C1 segment of cervical spinal cord (tissue), 14 donors: ENCODE results near the gene COL10A1.
A peak's percentile ranks its signal among the peaks of the same experiment; 100 is the strongest.
"Not testable (repeated sequence)": the region's sequence is repeated elsewhere in the genome, so short reads cannot be mapped to it uniquely, and the experiment has no call there.

ENCODE experiments used
- DNase-seq, 14 donors: peaks; one replicate each; lab custom pipeline; 2025; lab: John Stamatoyannopoulos, UW

COL10A1 gene

GRCh38 chr6:116127771-116128493 lies 2.0 kb upstream of the COL10A1 start:
- DNase-seq = no peak

- DNase-seq = no peak
Measured at GRCh38 chr6:116120430-116120829, 5.5 kb downstream of the COL10A1 start.

- no peak for DNase-seq
Measured at GRCh38 chr6:116118608-116119007, 7.3 kb downstream of the COL10A1 start.

GRCh38 chr6:116115781-116116180 lies 10.2 kb downstream of the COL10A1 start:
- no peak for DNase-seq

- no peak for DNase-seq
Measured at GRCh38 chr6:116113386-116113785, 12.5 kb downstream of the COL10A1 start.

GRCh38 chr6:116111552-116112528 lies 14.1 kb downstream of the COL10A1 start:
- no peak for DNase-seq

- DNase-seq = no peak
Measured at GRCh38 chr6:116108836-116109235, 17.1 kb downstream of the COL10A1 start.

GRCh38 chr6:116106146-116106545 lies 19.8 kb downstream of the COL10A1 start:
- DNase-seq = no peak

- DNase-seq = no peak
Measured at GRCh38 chr6:116105247-116105646, 20.7 kb downstream of the COL10A1 start.

- DNase-seq = no peak
Measured at GRCh38 chr6:116104636-116105035, 21.3 kb downstream of the COL10A1 start.

GRCh38 chr6:116102873-116103272 lies 23.1 kb downstream of the COL10A1 start:
- DNase-seq = peak in 1 of 14 donors; percentile 7

- DNase-seq = no peak
Measured at GRCh38 chr6:116101790-116102189, 24.1 kb downstream of the COL10A1 start.

- no peak for DNase-seq
Measured at GRCh38 chr6:116101302-116101718, 24.6 kb downstream of the COL10A1 start.

- peak in 13 of 14 donors; percentile 55 to 89 (median 80) for DNase-seq
Measured at GRCh38 chr6:116100419-116101301, 25.3 kb downstream of the COL10A1 start, which contains the start of gene NT5DC1. NT5DC1 (plus strand) TSS chr6:116100853; CDS start chr6:116100931, 78 bp downstream.

- DNase-seq = peak in 1 of 14 donors; percentile 25
Measured at GRCh38 chr6:116099036-116099435, 26.9 kb downstream of the COL10A1 start.

- no peak for DNase-seq
Measured at GRCh38 chr6:116096979-116097816, 28.7 kb downstream of the COL10A1 start.

- DNase-seq = not testable (repeated sequence)
Measured at GRCh38 chr6:116096048-116096759, 29.7 kb downstream of the COL10A1 start.

- no peak for DNase-seq
Measured at GRCh38 chr6:116094041-116094440, 31.9 kb downstream of the COL10A1 start.

- DNase-seq = no peak
Measured at GRCh38 chr6:116090251-116090650, 35.7 kb downstream of the COL10A1 start.

- DNase-seq = no peak
Measured at GRCh38 chr6:116088946-116089345, 37.0 kb downstream of the COL10A1 start.
